ENCODE measurements around the gene ANTXRL.

The ANTXRL gene

GRCh38 chr10:46286991-46287693, at the start of gene ANTXRL:
ANTXRL (plus strand) TSS chr10:46286997; CDS start chr10:46287263, 266 bp downstream.
- TF ChIP-seq GATA3 (IDR thresholded peaks at IDR 0.05; ENCODE audit: low read depth, low read length) (no peak), GATA2 (IDR thresholded peaks at IDR 0.05; ENCODE audit: low read depth, low read length) (no peak)

DNA sequence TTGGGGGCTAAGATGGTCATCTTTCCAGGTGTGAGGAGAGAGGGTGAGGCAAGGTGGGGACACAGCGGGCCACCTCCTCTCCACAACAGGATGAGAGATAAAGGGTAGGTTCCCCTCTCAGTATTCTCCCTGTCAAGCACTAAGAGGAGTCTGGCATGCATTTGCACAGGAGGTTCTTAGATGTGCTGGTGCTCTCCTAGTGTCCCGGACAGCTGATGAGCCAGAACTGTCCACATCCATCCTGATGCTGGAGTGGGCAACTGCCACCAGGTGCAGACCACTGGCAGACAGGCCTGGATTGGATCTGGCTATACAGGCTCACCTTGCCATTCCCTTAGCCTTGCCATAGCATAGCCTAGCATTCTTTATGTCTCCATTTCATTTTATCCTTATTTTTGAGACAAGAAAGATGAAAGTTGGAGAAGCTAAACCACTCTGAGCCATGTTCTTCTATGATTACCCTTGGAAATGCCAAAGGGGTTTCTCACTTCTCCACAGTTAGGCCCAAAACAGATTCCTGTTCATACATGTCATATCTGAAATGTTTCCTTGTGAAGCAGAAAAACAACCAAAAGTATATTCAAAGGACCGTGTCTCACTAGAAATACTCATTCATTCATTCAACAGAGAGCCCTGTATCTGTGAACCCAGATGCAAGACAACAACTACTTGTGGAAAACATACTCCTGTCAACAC, 48.8 kb upstream of the ANTXRL start:
- TF ChIP-seq GATA3 (IDR thresholded peaks at IDR 0.05; ENCODE audit: low read depth, low read length) (no peak), GATA2 (IDR thresholded peaks at IDR 0.05; ENCODE audit: low read depth, low read length) (no peak)

- no peak for TF ChIP-seq GATA3 (IDR thresholded peaks at IDR 0.05; ENCODE audit: low read depth, low read length)
- no peak for TF ChIP-seq GATA2 (IDR thresholded peaks at IDR 0.05; ENCODE audit: low read depth, low read length)
Measured at GRCh38 chr10:46239247-46239646, 47.5 kb upstream of the ANTXRL start.

GRCh38 chr10:46239993-46240683, 46.7 kb upstream of the ANTXRL start:
- TF ChIP-seq GATA2 (IDR thresholded peaks at IDR 0.05; ENCODE audit: low read depth, low read length) (no peak), GATA3 (IDR thresholded peaks at IDR 0.05; ENCODE audit: low read depth, low read length) (no peak)

DNA sequence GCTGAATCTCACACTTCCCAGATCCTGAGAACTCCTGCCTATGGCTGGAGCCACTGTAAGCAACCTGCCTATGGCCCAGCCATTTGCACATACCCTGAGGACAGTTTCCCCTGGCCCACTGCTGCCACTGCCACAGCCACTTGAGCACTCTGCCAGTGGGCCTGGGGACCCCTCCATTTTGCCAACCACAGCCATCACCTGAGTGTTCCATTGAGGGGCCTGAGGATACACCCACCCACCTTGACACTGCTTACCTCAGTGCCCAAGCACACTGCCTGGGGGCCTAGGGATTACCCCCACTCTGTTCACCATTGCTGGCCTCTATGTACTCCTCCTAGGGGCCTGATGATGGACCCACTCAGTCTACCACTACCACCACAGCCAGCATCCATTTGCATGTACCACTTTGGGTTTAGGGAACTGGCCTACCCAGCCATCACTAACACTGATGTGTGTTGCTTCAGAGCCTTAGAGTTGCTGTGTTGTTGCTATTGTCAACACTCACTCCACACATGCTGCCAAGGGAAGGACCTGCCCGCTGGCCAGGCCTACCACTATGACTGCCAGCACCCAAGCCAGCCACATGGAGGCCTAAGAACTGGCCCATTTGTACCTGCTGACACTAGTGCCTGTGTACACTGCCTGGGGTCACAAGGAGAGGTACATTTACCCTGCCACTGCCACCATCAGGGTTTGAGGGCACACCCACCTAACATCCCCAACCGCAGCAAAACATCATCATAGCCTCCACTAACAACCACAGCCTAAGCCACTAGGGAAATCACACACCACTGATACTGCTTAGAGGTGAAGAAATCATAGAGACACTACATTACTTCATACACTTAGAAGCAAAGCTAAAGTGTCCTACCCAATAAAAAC, 45.9 kb upstream of the ANTXRL start:
- TF ChIP-seq GATA2 (IDR thresholded peaks at IDR 0.05; ENCODE audit: low read depth, low read length), result no peak
- TF ChIP-seq GATA3 (IDR thresholded peaks at IDR 0.05; ENCODE audit: low read depth, low read length), result no peak

DNA sequence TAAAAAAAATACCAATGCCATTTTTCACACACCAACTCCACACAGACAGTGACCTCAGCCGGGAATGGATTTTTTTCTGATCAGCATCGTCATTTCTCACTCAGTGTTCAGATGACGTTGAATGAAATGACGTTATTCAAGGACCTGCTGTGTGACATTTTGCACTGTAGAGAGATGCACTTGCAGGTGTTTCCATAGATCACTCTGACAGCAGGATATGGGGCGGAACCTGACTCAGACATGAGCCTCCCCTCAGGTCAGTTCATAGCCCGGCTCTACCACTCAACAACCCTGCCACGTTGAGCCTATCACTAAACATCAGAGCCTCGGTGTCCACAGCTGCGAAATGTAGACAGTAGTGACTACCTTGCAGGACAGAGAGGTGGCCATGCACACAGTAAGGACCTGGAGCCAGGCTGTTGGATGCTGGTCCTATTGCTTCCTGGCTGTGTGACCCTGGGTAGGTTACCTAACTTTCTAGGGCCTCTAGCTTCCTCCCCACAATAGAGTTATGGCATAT, 41.4 kb upstream of the ANTXRL start:
- TF ChIP-seq GATA2 (IDR thresholded peaks at IDR 0.05; ENCODE audit: low read depth, low read length), result no peak
- no peak for TF ChIP-seq GATA3 (IDR thresholded peaks at IDR 0.05; ENCODE audit: low read depth, low read length)

DNA sequence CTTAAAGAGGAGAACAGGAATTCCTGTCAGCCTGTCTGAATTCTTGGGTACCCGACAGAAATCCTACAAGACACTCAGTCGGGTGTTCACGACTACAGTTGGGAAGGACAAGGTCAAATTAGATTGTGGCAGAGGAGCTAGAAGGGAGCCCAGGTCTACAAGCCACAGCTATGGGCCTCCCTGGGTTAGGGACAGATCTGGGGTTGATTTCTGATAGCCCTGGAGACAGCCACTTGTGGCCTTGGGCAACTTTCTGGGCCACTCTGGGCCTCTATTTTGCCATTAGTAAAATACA, 39.7 kb upstream of the ANTXRL start:
- no peak for TF ChIP-seq GATA3 (IDR thresholded peaks at IDR 0.05; ENCODE audit: low read depth, low read length)
- TF ChIP-seq GATA2 (IDR thresholded peaks at IDR 0.05; ENCODE audit: low read depth, low read length), result no peak

- peak; percentile 88 for TF ChIP-seq GATA2 (IDR thresholded peaks at IDR 0.05; ENCODE audit: low read depth, low read length)
- no peak for TF ChIP-seq GATA3 (IDR thresholded peaks at IDR 0.05; ENCODE audit: low read depth, low read length)
Measured at GRCh38 chr10:46247808-46248569, 38.8 kb upstream of the ANTXRL start.

DNA sequence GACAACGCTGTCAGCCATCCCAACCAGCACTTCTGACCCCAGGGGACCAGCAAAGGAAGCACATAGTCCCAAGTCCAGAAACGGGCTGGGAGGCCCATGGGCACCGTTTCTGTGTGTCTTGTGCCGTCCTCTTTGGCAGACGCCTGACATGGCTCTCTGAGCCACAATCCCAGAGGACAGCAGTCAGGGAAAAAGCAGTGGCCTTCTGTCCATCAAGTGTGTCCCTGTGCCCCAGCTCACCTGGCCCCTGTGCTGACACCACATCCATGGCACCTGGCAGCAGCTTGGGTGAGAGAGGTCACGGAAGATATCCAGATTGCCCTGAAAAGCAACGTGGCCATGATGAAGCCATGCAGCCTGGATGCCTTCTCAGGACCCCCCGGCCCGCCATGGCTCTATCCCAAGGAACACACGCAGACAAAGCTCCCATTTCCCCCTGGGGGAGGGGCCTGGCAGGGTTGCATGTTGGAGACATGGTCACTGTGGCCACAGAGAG, 38.1 kb upstream of the ANTXRL start:
- TF ChIP-seq GATA2 (IDR thresholded peaks at IDR 0.05; ENCODE audit: low read depth, low read length) (no peak), GATA3 (IDR thresholded peaks at IDR 0.05; ENCODE audit: low read depth, low read length) (no peak)

- TF ChIP-seq GATA2 (IDR thresholded peaks at IDR 0.05; ENCODE audit: low read depth, low read length) (no peak), GATA3 (IDR thresholded peaks at IDR 0.05; ENCODE audit: low read depth, low read length) (no peak)
Measured at GRCh38 chr10:46250481-46250880, 36.3 kb upstream of the ANTXRL start.

- TF ChIP-seq GATA3 (IDR thresholded peaks at IDR 0.05; ENCODE audit: low read depth, low read length), result no peak
Measured at GRCh38 chr10:46250898-46251856, 35.6 kb upstream of the ANTXRL start.

Measured in SH-SY5Y (cell line).